Measurements from ENCODE around the gene MGAT4C.

DNA sequence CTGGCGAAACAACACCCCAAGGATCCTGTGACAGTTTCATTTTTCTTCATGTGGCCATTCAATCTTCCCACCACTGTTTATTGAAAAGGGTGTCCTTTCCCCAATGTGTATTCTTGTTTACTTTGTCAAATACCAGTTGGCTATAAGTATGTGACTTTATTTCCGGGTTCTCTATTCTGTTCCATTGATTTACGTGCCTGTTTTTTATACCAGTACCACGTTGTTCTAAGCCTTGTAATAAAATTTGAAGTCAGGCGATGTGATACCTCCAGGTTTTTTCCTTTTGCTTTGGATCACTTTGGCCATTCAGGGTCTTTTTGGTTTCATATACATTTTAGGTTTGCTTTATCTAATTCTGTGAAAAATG lies 9.1 kb upstream of the MGAT4C start:
- TF ChIP-seq, protein P1, sequence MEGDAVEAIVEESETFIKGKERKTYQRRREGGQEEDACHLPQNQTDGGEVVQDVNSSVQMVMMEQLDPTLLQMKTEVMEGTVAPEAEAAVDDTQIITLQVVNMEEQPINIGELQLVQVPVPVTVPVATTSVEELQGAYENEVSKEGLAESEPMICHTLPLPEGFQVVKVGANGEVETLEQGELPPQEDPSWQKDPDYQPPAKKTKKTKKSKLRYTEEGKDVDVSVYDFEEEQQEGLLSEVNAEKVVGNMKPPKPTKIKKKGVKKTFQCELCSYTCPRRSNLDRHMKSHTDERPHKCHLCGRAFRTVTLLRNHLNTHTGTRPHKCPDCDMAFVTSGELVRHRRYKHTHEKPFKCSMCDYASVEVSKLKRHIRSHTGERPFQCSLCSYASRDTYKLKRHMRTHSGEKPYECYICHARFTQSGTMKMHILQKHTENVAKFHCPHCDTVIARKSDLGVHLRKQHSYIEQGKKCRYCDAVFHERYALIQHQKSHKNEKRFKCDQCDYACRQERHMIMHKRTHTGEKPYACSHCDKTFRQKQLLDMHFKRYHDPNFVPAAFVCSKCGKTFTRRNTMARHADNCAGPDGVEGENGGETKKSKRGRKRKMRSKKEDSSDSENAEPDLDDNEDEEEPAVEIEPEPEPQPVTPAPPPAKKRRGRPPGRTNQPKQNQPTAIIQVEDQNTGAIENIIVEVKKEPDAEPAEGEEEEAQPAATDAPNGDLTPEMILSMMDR (conservative IDR thresholded peaks at IDR 0.05; ENCODE audit: low read depth, low read length), result no peak
- TF ChIP-seq EZH2 (IDR thresholded peaks at IDR 0.05; ENCODE audit: low read length, unreplicated experiment) (no peak), EZH2phosphoT487 (IDR thresholded peaks at IDR 0.05; ENCODE audit: borderline replicate concordance, low read length) (no peak)

All from PC-3 (cell line).